Effector memory CD8-positive, alpha-beta T cell (primary cell): ENCODE results near the gene RCE1.

Experiments used
- ATAC-seq: fragments of 150-1000 bp; cut with Tn5 transposase; replicated peaks from 2 replicates; pipeline ENCODE4 v1.10.0; 2021; ENCODE audit warnings: mild to moderate bottlenecking, moderate library complexity
- DNase-seq, 3 experiments: peaks; one replicate each; pipeline ENCODE4 v3.0.0; 2021
- H3K27ac Mint-ChIP-seq, 2 donors: one replicate each; pipeline ENCODE4 v1.8.0; 2022; ENCODE audit warnings: mild to moderate bottlenecking in 2 of 2, mixed read lengths in 2 of 2, moderate library complexity in 2 of 2
- H3K27me3 Mint-ChIP-seq, 2 donors: one replicate each; pipeline ENCODE4 v1.8.0; 2022; ENCODE audit warnings: mixed read lengths in 2 of 2
- H3K36me3 Mint-ChIP-seq: one replicate; pipeline ENCODE4 v1.8.0; 2022; ENCODE audit warnings: mild to moderate bottlenecking, moderate library complexity, mixed read lengths; ENCODE audit not compliant: insufficient read depth
- H3K4me1 Mint-ChIP-seq, 2 donors: one replicate each; pipeline ENCODE4 v1.8.0; 2022; ENCODE audit warnings: low read depth in 2 of 2, mixed read lengths in 2 of 2
- H3K4me3 Mint-ChIP-seq, 2 donors: one replicate each; pipeline ENCODE4 v1.8.0; 2022; ENCODE audit warnings: mild to moderate bottlenecking in 2 of 2, mixed read lengths in 2 of 2, moderate library complexity in 2 of 2
- H3K9me3 Mint-ChIP-seq, 2 donors: one replicate each; pipeline ENCODE4 v1.8.0; 2022; ENCODE audit warnings: mixed read lengths in 2 of 2

RCE1 gene

DNA sequence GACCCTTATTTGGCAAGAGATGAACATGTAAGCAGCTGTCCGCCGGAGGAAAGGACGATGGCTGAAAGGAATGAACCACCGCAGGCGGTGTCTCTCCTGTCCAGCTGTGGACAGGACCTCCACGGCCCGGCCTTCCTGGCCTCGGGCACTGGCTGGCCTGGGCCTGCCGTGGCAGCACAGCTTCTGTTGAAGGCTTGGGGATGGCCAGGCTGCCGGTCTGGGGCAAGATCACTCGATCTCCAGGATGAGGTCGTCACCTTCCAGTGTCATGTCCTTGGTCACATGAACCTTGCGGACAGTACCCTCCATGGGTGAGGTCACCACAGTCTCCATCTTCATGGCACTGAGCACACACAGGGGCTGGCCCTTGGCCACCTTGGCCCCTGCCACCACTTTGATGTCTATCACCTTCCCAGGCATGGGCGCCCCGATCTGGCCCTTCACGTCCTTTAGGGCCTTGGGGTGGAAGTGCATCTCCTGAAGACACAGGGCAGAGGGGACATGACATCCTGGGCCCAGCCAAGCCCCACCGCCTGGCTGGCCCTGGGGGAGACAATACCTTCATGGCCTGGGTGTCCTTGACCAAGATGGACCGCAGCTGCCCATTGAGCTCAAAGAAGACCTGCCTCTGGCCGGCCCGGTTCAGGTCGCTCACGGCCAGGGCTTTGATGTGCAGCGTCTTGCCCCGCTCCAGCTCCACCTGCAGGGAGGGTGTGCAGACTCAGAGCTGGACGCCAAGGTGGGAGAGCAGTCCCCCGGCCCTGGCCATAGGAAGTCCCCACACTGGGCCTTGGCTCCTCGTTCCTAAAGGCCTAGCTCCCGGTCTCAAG, 5.6 kb downstream of the RCE1 start:
- Mint-ChIP-seq H3K4me3 (no peak overlapping the region), H3K27ac (no peak overlapping the region), H3K27me3 (no peaks in the 10 kb centered on the region), H3K9me3 (no peaks in the 10 kb centered on the region), H3K4me1 (peaks cover 7 to 13% of the 10 kb centered on the region in 2 donors), H3K36me3 (peaks cover 30% of the 10 kb centered on the region)
- no peak for ATAC-seq
- no peak for DNase-seq

DNA sequence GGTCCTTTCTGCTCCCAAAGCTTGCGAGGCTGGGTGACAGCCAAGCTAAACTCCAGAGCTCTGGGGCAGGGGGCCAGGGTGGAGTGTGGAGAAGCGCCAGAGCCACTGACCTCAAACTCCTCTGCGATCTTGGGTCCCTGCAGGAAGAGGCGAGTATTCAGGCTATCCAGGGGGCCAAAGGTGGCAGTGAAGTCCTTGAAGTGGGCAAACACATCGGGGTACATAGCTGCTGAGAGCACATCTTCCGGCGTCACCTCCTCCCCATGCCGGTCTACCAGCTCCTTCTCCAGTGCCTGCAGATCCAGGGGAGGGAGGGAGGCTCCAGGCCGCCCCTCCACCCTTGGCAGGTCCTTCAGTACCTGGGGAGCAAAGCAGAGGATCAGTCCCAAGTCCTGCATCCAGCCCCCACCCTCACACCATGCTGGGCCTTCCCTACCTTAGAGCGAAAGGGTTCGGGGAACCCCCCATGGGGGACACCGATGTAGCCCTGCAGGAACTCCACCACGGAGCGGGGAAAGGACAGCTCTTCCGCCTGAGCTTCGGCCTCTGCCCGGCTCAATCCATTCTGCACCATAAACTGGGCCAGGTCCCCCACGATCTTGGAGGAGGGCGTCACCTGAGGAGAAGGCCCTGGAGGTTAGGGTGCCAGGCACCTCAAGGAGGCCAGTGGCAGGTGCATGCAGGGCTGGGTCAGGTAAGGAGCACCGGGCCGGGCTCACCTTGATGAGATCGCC, 6.4 kb downstream of the RCE1 start:
- no peak for ATAC-seq
- H3K27me3 Mint-ChIP-seq: no peaks in the 10 kb centered on the region
- no peaks in the 10 kb centered on the region for H3K9me3 Mint-ChIP-seq
- peaks cover 27% of the 10 kb centered on the region for H3K36me3 Mint-ChIP-seq
- DNase-seq: no peak
- H3K4me1 Mint-ChIP-seq: peaks cover 2 to 8% of the 10 kb centered on the region in 2 donors
- H3K27ac Mint-ChIP-seq: no peak overlapping the region
- no peak overlapping the region for H3K4me3 Mint-ChIP-seq

DNA sequence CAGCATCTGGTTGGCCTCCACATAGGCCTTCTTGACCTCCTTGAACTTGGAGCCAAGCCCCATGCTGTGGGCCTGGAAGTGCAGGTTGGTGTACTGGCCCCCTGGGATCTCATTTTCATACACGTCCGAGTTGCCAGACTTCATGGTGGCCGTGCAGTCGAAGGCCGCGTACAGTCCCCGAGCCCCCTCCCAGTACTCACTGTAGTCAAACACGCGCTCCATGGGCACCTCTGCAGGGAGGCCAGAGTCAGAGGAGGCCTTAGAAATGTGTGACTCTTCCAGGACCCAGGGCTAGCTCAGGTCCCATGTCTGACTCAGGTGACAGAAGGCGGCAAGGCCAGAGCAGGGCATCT, 7.0 kb downstream of the RCE1 start:
- peaks cover 0 to 3% of the 10 kb centered on the region in 2 donors for H3K4me1 Mint-ChIP-seq
- no peak overlapping the region for H3K4me3 Mint-ChIP-seq
- no peaks in the 10 kb centered on the region for H3K9me3 Mint-ChIP-seq
- DNase-seq (no peak), ATAC-seq (no peak)
- no peaks in the 10 kb centered on the region for H3K27me3 Mint-ChIP-seq
- peaks cover 27% of the 10 kb centered on the region for H3K36me3 Mint-ChIP-seq
- H3K27ac Mint-ChIP-seq: no peak overlapping the region

DNA sequence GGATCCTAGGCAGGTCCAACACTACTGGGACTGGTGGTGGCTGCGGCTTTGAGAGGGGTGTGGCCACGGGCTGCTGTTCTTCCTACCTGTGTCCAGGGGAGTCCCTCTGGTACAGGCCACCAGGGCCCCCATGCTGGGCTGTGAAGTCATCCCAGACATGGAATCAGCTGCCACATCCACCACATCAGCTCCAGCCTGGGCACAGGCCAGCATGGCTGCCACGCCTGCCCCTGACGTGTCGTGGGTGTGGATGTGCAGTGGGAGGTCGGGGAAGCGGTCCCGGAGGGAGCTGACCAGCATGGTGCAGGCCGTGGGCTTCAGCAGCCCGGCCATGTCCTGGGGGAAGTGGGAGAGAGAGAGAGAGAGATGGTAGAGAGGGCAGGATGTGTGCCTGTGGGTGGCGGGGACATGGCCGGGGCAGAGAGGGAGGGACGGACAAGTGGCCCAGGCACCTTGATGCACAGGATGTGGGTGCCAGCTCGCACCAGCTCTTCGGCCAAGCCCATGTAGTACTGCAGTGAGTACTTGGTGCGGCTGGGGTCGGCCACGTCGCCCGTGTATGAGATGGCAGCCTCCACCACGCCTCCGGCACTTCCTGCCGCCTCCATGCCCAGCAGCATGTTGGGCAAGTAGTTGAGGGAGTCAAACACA, 7.5 kb downstream of the RCE1 start:
- Mint-ChIP-seq H3K4me3 (no peak overlapping the region), H3K9me3 (no peaks in the 10 kb centered on the region), H3K4me1 (peaks cover 2 to 3% of the 10 kb centered on the region in 2 donors), H3K27ac (no peak overlapping the region), H3K36me3 (peaks cover 26% of the 10 kb centered on the region), H3K27me3 (no peaks in the 10 kb centered on the region)
- DNase-seq (no peak), ATAC-seq (no peak)

DNA sequence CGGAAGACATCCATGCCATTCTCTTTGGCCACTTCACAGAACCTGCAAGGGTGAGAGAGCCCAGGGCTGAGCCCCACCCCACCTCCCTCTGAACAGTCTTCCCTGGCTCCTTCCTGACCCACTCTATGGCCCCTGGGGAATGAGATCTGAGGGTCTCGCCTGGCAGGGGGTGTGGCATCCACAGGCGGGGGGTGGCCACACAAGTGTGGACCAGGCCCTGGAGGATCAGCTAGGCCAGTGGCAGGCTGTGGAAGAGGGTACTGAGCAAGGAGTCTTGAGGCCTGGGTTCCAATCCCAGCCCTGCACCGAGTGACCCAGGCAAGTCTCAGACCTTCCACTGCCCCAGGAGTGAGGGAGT, 8.0 kb downstream of the RCE1 start:
- Mint-ChIP-seq H3K4me3 (no peak overlapping the region), H3K27me3 (no peaks in the 10 kb centered on the region), H3K9me3 (no peaks in the 10 kb centered on the region), H3K27ac (no peak overlapping the region), H3K36me3 (peaks cover 21% of the 10 kb centered on the region), H3K4me1 (peaks cover 3 to 4% of the 10 kb centered on the region in 2 donors)
- DNase-seq (no peak), ATAC-seq (no peak)

DNA sequence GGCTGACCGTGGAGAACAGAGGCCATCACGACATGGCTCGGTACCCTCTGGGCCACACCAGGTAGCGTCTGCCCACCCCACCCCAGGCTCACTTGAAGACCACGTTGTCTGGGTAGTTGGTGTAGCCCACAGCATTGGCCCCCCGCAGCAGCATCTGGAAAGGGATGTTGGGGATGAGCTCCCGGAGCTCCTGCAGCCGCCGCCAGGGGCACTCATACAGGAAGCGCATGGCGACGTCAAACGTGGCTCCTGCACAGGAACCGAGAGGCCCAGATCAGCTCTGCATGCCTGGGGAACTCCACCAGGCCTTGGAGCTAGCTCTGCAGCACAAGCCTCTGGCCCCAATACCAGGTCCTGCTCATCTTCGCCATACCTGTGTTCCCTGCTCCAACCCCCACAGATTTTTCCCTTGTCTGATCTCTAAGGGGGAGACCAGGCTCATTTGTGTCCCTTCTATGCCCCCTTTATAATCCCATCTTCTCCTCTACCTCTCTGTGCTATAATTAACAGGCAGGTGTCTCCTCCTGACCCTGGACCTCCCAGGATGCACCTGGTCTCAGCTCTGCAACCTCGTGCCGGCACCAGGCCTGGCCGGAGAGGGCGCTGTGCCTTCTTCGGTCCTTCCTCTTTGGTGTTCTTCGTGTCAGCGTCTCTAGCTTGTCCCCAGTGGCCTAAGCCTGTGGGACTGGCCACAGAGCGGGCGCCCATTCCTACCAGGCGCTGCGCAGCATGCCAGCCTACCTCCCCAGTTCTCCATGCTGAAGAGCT, 8.6 kb downstream of the RCE1 start:
- no peak for ATAC-seq
- no peaks in the 10 kb centered on the region for H3K27me3 Mint-ChIP-seq
- H3K4me3 Mint-ChIP-seq: no peak overlapping the region
- no peak for DNase-seq
- peak overlapping the region in 1 of 2 donors; percentile 60 for H3K27ac Mint-ChIP-seq
- H3K36me3 Mint-ChIP-seq: peaks cover 17% of the 10 kb centered on the region
- H3K4me1 Mint-ChIP-seq: peaks cover 4 to 5% of the 10 kb centered on the region in 2 donors
- no peaks in the 10 kb centered on the region for H3K9me3 Mint-ChIP-seq

DNA sequence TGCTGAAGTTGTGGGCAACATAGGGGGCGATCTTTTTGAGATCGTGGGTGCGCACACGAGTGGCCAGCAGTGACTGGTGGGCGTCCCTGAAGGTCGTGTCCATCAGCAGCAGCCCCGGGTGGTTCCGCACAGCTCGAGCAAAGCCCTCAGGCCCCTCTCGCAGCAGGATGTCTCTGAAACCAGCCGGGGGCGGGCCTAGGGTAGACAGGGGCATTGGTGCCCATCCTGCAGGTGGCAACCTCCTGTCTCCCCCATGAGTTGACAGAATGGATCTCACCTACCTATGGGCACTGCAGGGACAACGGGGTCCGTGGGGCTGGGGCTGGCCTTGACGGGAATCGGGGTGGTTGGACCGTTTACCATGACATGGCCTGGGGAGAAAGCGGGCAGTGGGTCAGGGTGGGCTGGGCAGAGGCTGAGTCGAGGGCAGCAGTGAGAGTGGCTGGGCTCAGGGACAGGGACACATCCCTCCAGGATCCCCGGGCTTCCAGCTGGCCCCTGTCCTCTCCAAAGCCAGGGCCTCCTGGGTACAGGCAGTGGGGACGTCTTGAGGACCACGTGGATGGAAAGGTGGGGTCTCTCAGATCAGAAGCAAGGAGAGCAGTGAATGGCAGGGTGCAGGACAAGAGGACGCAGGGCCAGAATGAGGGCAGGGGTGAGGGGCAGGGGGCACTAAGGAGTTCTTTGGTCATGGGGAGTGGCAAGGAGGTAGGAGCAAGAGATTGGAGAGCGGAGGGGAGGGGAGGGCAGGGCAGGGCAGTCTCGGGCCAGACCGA, 9.4 kb downstream of the RCE1 start:
- Mint-ChIP-seq H3K4me3 (no peak overlapping the region), H3K4me1 (peaks cover 4 to 5% of the 10 kb centered on the region in 2 donors), H3K36me3 (peaks cover 17% of the 10 kb centered on the region), H3K27me3 (no peaks in the 10 kb centered on the region), H3K9me3 (no peaks in the 10 kb centered on the region), H3K27ac (peak overlapping the region in 1 of 2 donors; percentile 60)
- ATAC-seq (no peak), DNase-seq (no peak)

DNA sequence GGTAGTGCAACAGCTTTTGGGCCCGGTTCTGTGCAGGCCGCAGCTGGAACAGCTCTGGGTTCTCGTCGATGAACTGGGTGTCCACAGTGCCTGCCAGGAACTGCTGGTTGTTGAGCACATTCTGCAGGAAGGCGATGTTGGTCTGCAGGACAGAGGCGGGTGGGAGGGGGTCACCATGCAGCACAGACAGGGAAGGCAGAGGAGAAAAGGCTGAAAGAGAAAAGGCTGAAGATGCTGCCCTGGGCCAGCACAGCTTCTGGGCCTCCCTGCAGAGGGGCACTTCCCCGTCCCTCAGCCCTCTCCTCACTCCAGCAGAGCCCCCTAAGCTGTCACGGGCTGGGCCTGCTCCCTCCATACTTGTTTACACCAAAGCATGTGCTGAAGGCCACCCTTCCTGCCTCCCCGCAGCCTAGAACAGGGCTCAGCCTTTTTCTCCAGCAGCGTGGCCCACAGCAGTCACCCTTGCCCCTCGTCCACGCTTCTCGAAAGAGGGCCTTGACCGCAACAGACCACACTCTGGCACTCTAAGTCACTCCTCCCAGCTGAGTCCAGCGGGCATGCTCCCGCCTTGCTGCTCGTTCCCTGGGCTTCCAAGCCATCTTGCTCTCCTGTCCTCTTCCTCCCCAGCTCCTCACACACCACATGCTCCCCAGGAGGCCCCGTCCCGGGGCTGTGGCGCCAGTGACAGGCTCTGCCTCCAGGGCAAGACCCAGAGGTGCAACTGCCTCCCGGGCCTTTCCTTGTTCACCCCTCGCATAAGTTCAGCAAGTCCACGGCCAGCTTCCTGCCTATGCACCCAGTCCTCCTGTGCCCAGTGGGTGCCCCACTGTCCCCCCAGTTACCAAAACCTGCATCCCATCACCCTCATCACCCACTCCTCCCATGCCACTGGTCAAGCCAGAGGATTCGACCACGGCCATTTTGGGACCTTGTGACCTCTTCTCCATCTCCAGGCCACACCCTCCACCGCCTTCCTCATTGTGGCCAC, 10.3 kb downstream of the RCE1 start:
- Mint-ChIP-seq H3K4me3 (no peak overlapping the region), H3K36me3 (peaks cover 16% of the 10 kb centered on the region), H3K4me1 (peaks cover 4 to 5% of the 10 kb centered on the region in 2 donors), H3K27ac (no peak overlapping the region), H3K9me3 (no peaks in the 10 kb centered on the region), H3K27me3 (no peaks in the 10 kb centered on the region)
- ATAC-seq (no peak), DNase-seq (no peak)

DNA sequence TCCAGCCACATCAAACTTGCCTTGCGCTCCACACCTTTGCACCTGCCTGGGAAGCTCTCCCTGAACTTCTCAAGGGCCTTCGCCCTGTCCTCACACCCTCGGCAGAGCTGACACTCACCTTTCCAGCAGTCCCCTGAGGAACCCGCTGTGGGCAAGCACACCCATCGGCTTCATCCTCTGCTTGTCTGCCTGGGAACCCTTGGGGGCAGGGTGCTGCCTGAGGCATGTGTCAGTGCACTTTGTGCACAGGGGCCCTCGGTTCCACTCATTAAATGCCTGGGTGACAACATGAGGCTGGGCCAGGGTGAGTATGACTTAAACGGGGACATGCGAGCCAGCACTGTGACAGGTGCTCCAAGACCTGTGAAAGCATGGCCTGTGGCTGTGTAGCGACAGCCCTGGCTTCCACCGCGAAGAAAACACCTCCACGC, 11.0 kb downstream of the RCE1 start:
- ATAC-seq (no peak), DNase-seq (no peak)
- peaks cover 16% of the 10 kb centered on the region for H3K36me3 Mint-ChIP-seq
- H3K4me3 Mint-ChIP-seq: no peak overlapping the region
- no peak overlapping the region for H3K27ac Mint-ChIP-seq
- H3K9me3 Mint-ChIP-seq: no peaks in the 10 kb centered on the region
- H3K27me3 Mint-ChIP-seq: no peaks in the 10 kb centered on the region
- peaks cover 4 to 5% of the 10 kb centered on the region in 2 donors for H3K4me1 Mint-ChIP-seq

DNA sequence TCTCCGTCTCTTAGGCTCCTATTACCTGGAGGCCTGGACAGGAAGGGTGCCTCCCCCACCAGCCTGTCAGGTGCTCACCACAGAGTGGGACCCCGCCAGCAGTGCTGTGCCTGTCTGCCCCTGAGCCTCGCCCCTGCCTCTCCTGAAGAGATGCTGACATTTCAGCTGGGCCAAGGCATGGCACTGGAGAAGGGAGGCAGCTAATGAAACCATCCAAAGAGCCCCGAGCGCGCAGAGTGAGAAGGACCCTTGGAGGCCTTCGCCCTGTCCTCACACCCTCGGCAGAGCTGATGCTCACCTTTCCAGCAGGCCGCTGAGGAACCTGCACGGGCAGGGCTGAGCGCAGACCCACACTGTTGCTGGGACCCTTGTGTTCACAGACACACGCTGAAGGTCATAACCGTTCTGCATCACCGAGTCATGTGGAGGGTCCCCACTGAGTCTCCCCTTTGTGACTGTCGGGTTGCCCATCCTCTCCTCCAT, 11.5 kb downstream of the RCE1 start:
- peaks cover 4 to 5% of the 10 kb centered on the region in 2 donors for H3K4me1 Mint-ChIP-seq
- H3K9me3 Mint-ChIP-seq: no peaks in the 10 kb centered on the region
- H3K27me3 Mint-ChIP-seq: no peaks in the 10 kb centered on the region
- H3K36me3 Mint-ChIP-seq: peaks cover 14% of the 10 kb centered on the region
- ATAC-seq (no peak), DNase-seq (no peak)
- no peak overlapping the region for H3K27ac Mint-ChIP-seq
- peak overlapping the region in 1 of 2 donors; percentile 90 for H3K4me3 Mint-ChIP-seq

DNA sequence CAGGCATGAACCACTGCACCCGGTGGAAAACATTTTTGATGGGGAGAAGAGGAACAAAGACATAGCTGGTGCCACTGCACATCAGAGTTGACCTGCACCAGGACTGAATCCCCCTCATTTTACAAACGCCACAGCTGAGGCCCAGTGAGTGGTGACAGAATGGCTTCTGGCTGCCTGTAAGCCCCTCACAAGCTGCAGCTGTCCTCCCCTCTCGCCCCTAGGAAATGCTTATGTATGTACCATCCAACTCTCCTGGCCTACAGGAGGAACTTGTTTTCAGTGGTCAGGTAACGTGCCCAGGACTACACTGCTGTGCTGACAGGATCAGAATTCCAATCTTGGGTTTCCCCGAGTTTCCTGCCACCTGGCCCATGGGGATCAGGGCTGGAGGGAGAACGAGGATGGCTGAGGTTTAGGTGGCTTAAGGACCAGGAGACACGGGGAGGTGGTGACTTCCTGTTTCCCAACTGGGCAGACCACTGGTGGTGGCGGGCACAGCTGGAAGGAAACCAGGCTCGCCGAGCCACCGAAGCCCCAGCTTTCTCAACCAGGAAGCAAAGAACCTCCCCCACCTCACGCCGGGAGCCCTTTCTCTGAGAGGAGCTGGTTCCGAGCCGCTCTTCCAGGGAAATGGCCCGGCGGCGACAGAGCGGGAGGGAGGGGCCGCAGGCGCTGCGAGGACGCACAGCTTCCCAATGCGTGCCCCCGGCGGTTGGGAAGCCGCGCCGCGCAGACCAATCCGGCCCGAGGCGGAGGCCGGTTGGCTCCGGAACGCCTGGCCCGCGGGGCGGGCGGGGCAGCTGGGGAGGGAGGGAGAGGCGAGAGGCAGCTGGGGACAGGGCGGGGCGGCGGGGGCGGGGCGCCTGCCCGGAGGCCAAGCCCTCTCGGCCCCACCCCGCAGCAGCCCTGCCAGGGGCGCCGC, 12.6 kb downstream of the RCE1 start:
- Mint-ChIP-seq H3K27me3 (no peaks in the 10 kb centered on the region), H3K4me3 (peak overlapping the region; percentile 87 to 90), H3K36me3 (peaks cover 7% of the 10 kb centered on the region), H3K27ac (peak overlapping the region; percentile 57 to 85), H3K9me3 (no peaks in the 10 kb centered on the region), H3K4me1 (peaks cover 4 to 5% of the 10 kb centered on the region in 2 donors)
- peak; percentile 75 for ATAC-seq
- DNase-seq: no peak
